HUES64 (cell line): ENCODE data around the gene FGF1.

ENCODE experiments used
- H3K27ac ChIP-seq: 2 replicates; pipeline ENCODE4 v1.7.0; 2013; ENCODE audit warnings: low read depth, low read length, inconsistent platforms
- H3K27me3 ChIP-seq: 2 replicates; pipeline ENCODE4 v1.6.1; 2013; ENCODE audit warnings: mild to moderate bottlenecking, low read length; ENCODE audit not compliant: insufficient read depth
- H3K36me3 ChIP-seq: 2 replicates; pipeline ENCODE4 v1.6.1; 2013; ENCODE audit warnings: mild to moderate bottlenecking, low read length; ENCODE audit not compliant: insufficient read depth
- H3K4me1 ChIP-seq: 2 replicates; pipeline ENCODE4 v1.6.1; 2013; ENCODE audit warnings: mild to moderate bottlenecking, low read length, moderate library complexity; ENCODE audit not compliant: insufficient read depth
- H3K4me3 ChIP-seq: 2 replicates; pipeline ENCODE4 v1.5.1; 2013; ENCODE audit warnings: mild to moderate bottlenecking, low read length, moderate library complexity
- H3K9ac ChIP-seq: 2 replicates; pipeline ENCODE4 v1.6.1; 2013; ENCODE audit warnings: mild to moderate bottlenecking, low read depth, low read length
- H3K9me3 ChIP-seq: 2 replicates; pipeline ENCODE4 v1.6.1; 2013; ENCODE audit warnings: low read depth, low read length; ENCODE audit not compliant: insufficient read depth
- WGBS: fragments of 150-250, 120-280 bp; methylation state at CpG from one replicate; pipeline ENCODE4 v1.1.7; 2013; ENCODE audit warnings: missing lambda C conversion rate; 5-methylcytosine and 5-hydroxymethylcytosine counted together

FGF1 gene

GRCh38 chr5:142680605-142681259, 5.2 kb downstream of the FGF1 start:
- no peaks in the 10 kb centered on the region for H3K27me3 ChIP-seq
- H3K9me3 ChIP-seq, result no peaks in the 10 kb centered on the region
- WGBS, result 61% methylated on average over 4 of the region's 5 CpGs
- H3K9ac ChIP-seq, result no peak overlapping the region
- no peak overlapping the region for H3K4me3 ChIP-seq
- no peak overlapping the region for H3K27ac ChIP-seq
- no peaks in the 10 kb centered on the region for H3K36me3 ChIP-seq
- H3K4me1 ChIP-seq, result peaks cover 18% of the 10 kb centered on the region

- Histone ChIP-seq H3K27me3 (no peaks in the 10 kb centered on the region), H3K9ac (no peak overlapping the region), H3K4me3 (no peak overlapping the region), H3K36me3 (no peaks in the 10 kb centered on the region), H3K4me1 (peaks cover 9% of the 10 kb centered on the region), H3K27ac (no peak overlapping the region), H3K9me3 (no peaks in the 10 kb centered on the region)
- 92% methylated on average over 2 of the region's 2 CpGs for WGBS
These were observed 6.1 kb downstream of the FGF1 start for GRCh38 chr5:142679744-142680143.

GRCh38 chr5:142678529-142678928, 7.4 kb downstream of the FGF1 start:
- 90% methylated on average over 4 of the region's 4 CpGs for WGBS
- no peak overlapping the region for H3K9ac ChIP-seq
- H3K4me1 ChIP-seq, result no peaks in the 10 kb centered on the region
- H3K9me3 ChIP-seq, result no peaks in the 10 kb centered on the region
- no peak overlapping the region for H3K4me3 ChIP-seq
- no peaks in the 10 kb centered on the region for H3K27me3 ChIP-seq
- H3K27ac ChIP-seq, result no peak overlapping the region
- H3K36me3 ChIP-seq, result no peaks in the 10 kb centered on the region

GRCh38 chr5:142677198-142677597, 8.7 kb downstream of the FGF1 start:
- no peak overlapping the region for H3K4me3 ChIP-seq
- no peaks in the 10 kb centered on the region; the same call in 1 of the 2 replicates for H3K4me1 ChIP-seq
- H3K36me3 ChIP-seq, result no peaks in the 10 kb centered on the region
- 95% methylated on average over 2 of the region's 2 CpGs for WGBS
- no peaks in the 10 kb centered on the region for H3K9me3 ChIP-seq
- no peaks in the 10 kb centered on the region for H3K27me3 ChIP-seq
- H3K27ac ChIP-seq, result no peak overlapping the region
- H3K9ac ChIP-seq, result no peak overlapping the region

GRCh38 chr5:142676318-142676717, 9.6 kb downstream of the FGF1 start:
- Histone ChIP-seq H3K36me3 (no peaks in the 10 kb centered on the region), H3K4me1 (peaks cover 4% of the 10 kb centered on the region; the same call in 1 of the 2 replicates), H3K27ac (no peak overlapping the region), H3K4me3 (no peak overlapping the region), H3K9ac (no peak overlapping the region), H3K9me3 (no peaks in the 10 kb centered on the region), H3K27me3 (no peaks in the 10 kb centered on the region)
- 92% methylated on average over 4 of the region's 4 CpGs for WGBS

GRCh38 chr5:142674531-142675469, 11.1 kb downstream of the FGF1 start:
- H3K27ac ChIP-seq, result no peak overlapping the region
- H3K9ac ChIP-seq, result no peak overlapping the region
- 85% methylated on average over 22 of the region's 22 CpGs for WGBS

GRCh38 chr5:142671801-142672200, 14.1 kb downstream of the FGF1 start:
- H3K27me3 ChIP-seq, result no peaks in the 10 kb centered on the region
- H3K9ac ChIP-seq, result no peak overlapping the region
- WGBS, result 93% methylated on average over 1 of the region's 1 CpG
- H3K27ac ChIP-seq, result no peak overlapping the region
- H3K4me1 ChIP-seq, result peaks cover 9% of the 10 kb centered on the region; the same call in 1 of the 2 replicates
- no peaks in the 10 kb centered on the region for H3K9me3 ChIP-seq
- H3K36me3 ChIP-seq, result no peaks in the 10 kb centered on the region
- no peak overlapping the region for H3K4me3 ChIP-seq

More at GRCh38 chr5:142674531-142675469, 11.1 kb downstream of the FGF1 start:
- Histone ChIP-seq H3K27me3 (no peaks in the 10 kb centered on the region), H3K4me1 (peaks cover 9% of the 10 kb centered on the region; the same call in 1 of the 2 replicates), H3K4me3 (no peak overlapping the region), H3K9me3 (no peaks in the 10 kb centered on the region), H3K36me3 (no peaks in the 10 kb centered on the region)

- Histone ChIP-seq H3K4me1 (peaks cover 9% of the 10 kb centered on the region; the same call in 1 of the 2 replicates), H3K27ac (no peak overlapping the region), H3K9ac (no peak overlapping the region), H3K36me3 (no peaks in the 10 kb centered on the region), H3K9me3 (no peaks in the 10 kb centered on the region), H3K4me3 (no peak overlapping the region), H3K27me3 (no peaks in the 10 kb centered on the region)
- 91% methylated on average over 2 of the region's 3 CpGs for WGBS
These were observed 14.6 kb downstream of the FGF1 start for GRCh38 chr5:142671266-142671665.

- no peak overlapping the region for H3K4me3 ChIP-seq
- H3K4me1 ChIP-seq, result peaks cover 9% of the 10 kb centered on the region; the same call in 1 of the 2 replicates
These were observed 15.1 kb downstream of the FGF1 start for GRCh38 chr5:142670804-142671203.

GRCh38 chr5:142669477-142669876, 16.4 kb downstream of the FGF1 start:
- Histone ChIP-seq H3K9ac (no peak overlapping the region), H3K4me1 (peaks cover 11% of the 10 kb centered on the region; the same call in 1 of the 2 replicates)
- WGBS, result 86% methylated on average over 12 of the region's 12 CpGs

More at GRCh38 chr5:142670804-142671203, 15.1 kb downstream of the FGF1 start:
- Histone ChIP-seq H3K27ac (no peak overlapping the region), H3K36me3 (no peaks in the 10 kb centered on the region), H3K9ac (no peak overlapping the region), H3K9me3 (no peaks in the 10 kb centered on the region), H3K27me3 (no peaks in the 10 kb centered on the region)
- 95% methylated on average over 2 of the region's 2 CpGs for WGBS

GRCh38 chr5:142668336-142668735, 17.6 kb downstream of the FGF1 start:
- no peaks in the 10 kb centered on the region for H3K36me3 ChIP-seq
- H3K4me3 ChIP-seq, result no peak overlapping the region
- H3K27me3 ChIP-seq, result no peaks in the 10 kb centered on the region
- WGBS, result 95% methylated on average over 5 of the region's 6 CpGs
- peaks cover 18% of the 10 kb centered on the region; the same call in 1 of the 2 replicates for H3K4me1 ChIP-seq
- H3K27ac ChIP-seq, result no peak overlapping the region
- H3K9ac ChIP-seq, result no peak overlapping the region
- H3K9me3 ChIP-seq, result no peaks in the 10 kb centered on the region

More at GRCh38 chr5:142669477-142669876, 16.4 kb downstream of the FGF1 start:
- H3K27ac ChIP-seq, result no peak overlapping the region
- H3K4me3 ChIP-seq, result no peak overlapping the region
- H3K27me3 ChIP-seq, result no peaks in the 10 kb centered on the region
- no peaks in the 10 kb centered on the region for H3K36me3 ChIP-seq
- no peaks in the 10 kb centered on the region for H3K9me3 ChIP-seq
